Neural cell (in vitro differentiated cells): Measurements from ENCODE around the gene ZBTB7C.

Source experiments
- CTCF ChIP-seq: fragments of 450-650 bp; IDR thresholded peaks from 2 replicates; pipeline ENCODE4 v1.5.1; 2014; ENCODE audit warnings: antibody characterized with exemption, mild to moderate bottlenecking, moderate library complexity; ENCODE audit not compliant: poor library complexity, severe bottlenecking
- EZH2 ChIP-seq: fragments of 200-600, 300-800 bp; shearing (Covaris generic), sonication (generic); IDR thresholded peaks from 2 replicates; pipeline ENCODE4 v1.6.1; 2014; ENCODE audit warnings: antibody characterized with exemption, low read length, borderline replicate concordance, mild to moderate bottlenecking; ENCODE audit not compliant: insufficient read depth, poor library complexity, severe bottlenecking
- POLR2AphosphoS5 ChIP-seq: IDR thresholded peaks from 2 replicates; pipeline ENCODE4 v1.6.1; 2012

GRCh38 chr18:48338915-48339314 is 70.3 kb downstream of the ZBTB7C start:
- TF ChIP-seq EZH2 (no peak), POLR2AphosphoS5 (no peak), CTCF (no peak)
